ENCODE data around the gene NOVA2.

DNA sequence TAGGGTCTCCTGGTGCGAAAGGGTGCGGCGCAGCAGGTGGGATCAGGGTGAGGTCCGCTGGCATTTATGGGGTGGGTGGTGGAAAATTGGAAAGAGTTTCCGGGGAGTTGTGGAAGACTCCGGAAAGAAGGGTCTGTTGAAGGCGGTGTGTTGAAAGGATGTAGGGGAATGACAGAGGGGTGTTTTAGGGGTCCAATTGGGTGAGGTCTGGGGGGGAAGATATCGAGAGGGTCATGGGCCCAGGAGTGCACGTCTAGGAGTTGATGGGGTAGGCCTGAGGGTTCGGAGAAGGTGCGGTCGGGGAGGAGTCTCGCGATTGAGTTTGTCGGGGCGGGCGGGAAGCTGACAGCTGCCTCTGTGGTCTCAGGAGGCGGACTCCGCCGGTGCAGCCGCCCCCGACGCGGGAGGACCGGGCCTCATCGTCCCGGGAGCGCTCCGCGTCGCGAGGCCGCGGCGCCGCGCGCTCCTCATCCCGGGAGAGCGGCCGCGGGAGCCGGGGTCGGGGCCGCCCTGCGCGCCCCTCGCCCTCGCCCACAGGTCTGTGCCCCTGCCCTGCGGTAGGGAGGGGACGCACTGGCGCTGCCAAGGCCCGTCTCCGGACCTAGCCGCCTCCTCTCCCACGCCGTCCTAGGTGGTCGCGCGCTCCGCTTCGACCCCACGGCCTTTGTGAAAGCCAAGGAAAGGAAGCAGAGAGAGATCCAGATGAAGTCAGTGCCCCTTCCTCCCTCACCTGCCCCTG, 42.2 kb upstream of the NOVA2 start:
- TF ChIP-seq SMC3 (conservative IDR thresholded peaks at IDR 0.05; ENCODE audit: poor library complexity) (no peak), REST (IDR thresholded peaks at IDR 0.05; ENCODE audit: borderline replicate concordance) (no peak)

Data from neural cell (in vitro differentiated cells).